Adrenal gland (tissue), 12 donors: ENCODE results near the gene ZFP36L1. TPM values are rescaled to one million over a fixed set of nuclear protein-coding genes. Genes with fewer than 3 reads are reported as not detected.

Experiments
- DNase-seq, 7 donors: peaks; one replicate each; pipeline ENCODE4 v3.0.0-alpha.2; 2019 to 2020
- H3K27ac ChIP-seq, 5 donors: fragments of 200-600 bp; sonication (generic) in 4 of 5; 1 replicate in 3 of 5; 2 replicates in 2 of 5; pipeline versions ENCODE4 v1.5.1 to v1.8.0; 2016 to 2020; ENCODE audit warnings: mild to moderate bottlenecking in 1 of 5
- H3K27me3 ChIP-seq: fragments of 200-600 bp; 2 replicates; pipeline ENCODE4 v1.8.0; 2021
- H3K36me3 ChIP-seq, 2 donors: fragments of 200-600 bp; replicated peaks in 1 of 2; 1 replicate in 1 of 2; 2 replicates in 1 of 2; pipeline versions ENCODE4 v1.5.1 to v1.8.0; 2018 to 2022
- H3K4me1 ChIP-seq, 2 donors: fragments of 200-600 bp; replicated peaks in 1 of 2; 1 replicate in 1 of 2; 2 replicates in 1 of 2; pipeline versions ENCODE4 v1.5.1 to v1.8.0; 2018 to 2021
- H3K4me3 ChIP-seq, 4 donors: fragments of 200-600 bp; sonication (generic) in 3 of 4; one replicate each; pipeline ENCODE4 v1.5.1; 2016 to 2018
- H3K9me3 ChIP-seq, 3 donors: fragments of 200-600 bp; sonication (generic) in 1 of 3; replicated peaks in 1 of 3; 1 replicate in 2 of 3; 2 replicates in 1 of 3; pipeline versions ENCODE4 v1.5.1 to v1.8.0; 2016 to 2021
- CTCF ChIP-seq, 6 experiments: fragments of 450-650 bp in 4 of 6; fragments of 200-600 bp in 2 of 6; sonication (generic) in 1 of 6; IDR thresholded peaks; 1 replicate in 5 of 6; 2 replicates in 1 of 6; pipeline versions ENCODE4 v1.5.1 to v1.8.0; 2016 to 2021; ENCODE audit warnings: antibody characterized with exemption in 6 of 6, mild to moderate bottlenecking in 2 of 6, moderate library complexity in 1 of 6
- POLR2A ChIP-seq, 2 donors: fragments of 450-650 bp; IDR thresholded peaks; one replicate each; pipeline ENCODE4 v1.6.1; 2017; ENCODE audit warnings: antibody characterized with exemption in 2 of 2, mild to moderate bottlenecking in 2 of 2, moderate library complexity in 1 of 2
- WGBS, 4 donors: extraction: QIAGEN DNeasy Blood & Tissue Kit in 2 of 4; methylation state at CpG; one replicate each; pipeline versions ENCODE4 v1.1.5 to v1.1.7; 2013 to 2017; 5-methylcytosine and 5-hydroxymethylcytosine counted together
- intact Hi-C, 2 donors: fragments of 100-400 bp; cut with DNase I; formaldehyde crosslinking; loops; one replicate each; pipeline versions ENCODE4 v1.14.1 to v1.15.0; 2022 to 2023
- polyA plus RNA-seq, 3 donors: library from polyadenylated mRNA; stranded (reverse); fragments of 200-250 nt in 2 of 3; fragments of 350-450 nt in 1 of 3; fragmentation: Illumina TruSeq in 1 of 3; extraction: RNeasy Lipid Tissue Mini Kit (QIAGEN cat#74804) in 1 of 3; gene quantifications; one replicate each; pipeline ENCODE4 v1.2.3, GENCODE V29; 2013 to 2014
- total RNA-seq, 9 donors: library from RNA; depleted of rRNA in 4 of 9; stranded (reverse); fragments of >200 nt in 4 of 9; fragments of 120-200 nt in 1 of 9; fragmentation: NEBNext Ultra II Directional in 1 of 9; extraction: Animal tissue kit (Norgen Biotek cat#: 25700) in 1 of 9; gene quantifications; one replicate each; pipeline versions ENCODE4 v1.1.0 to v1.2.4, GENCODE V29; 2013 to 2023
- donor health status: healthy with polysubstance abuse.
- donor health status: Bipolar disorder and iron deficiency.
- donor health status: DM: yes; HTN: yes; CAD: no.
- donor health status: DM: no; HTN: no; CAD: no.
- donor health status: DM: no; HTN: no; CAD: no.
- donor health status: DM: yes; HTN: yes; CAD: no.

ZFP36L1 gene
- total and polyA plus RNA-seq, 12 donors, result 25.5 to 332 (median 133) TPM

GRCh38 chr14:68840454-68840853, 47.6 kb upstream of the ZFP36L1 start:
- TF ChIP-seq POLR2A (IDR thresholded peaks at IDR 0.05), result no peak
- TF ChIP-seq CTCF (IDR thresholded peaks at IDR 0.05), result no peak
- intact Hi-C loops, result loop anchor here in 1 of 2 donors (10.0 kb wide), 1 partner anchor 1006 kb away; no protein-coding TSS in a partner anchor
- no peak overlapping the region for H3K27ac ChIP-seq

GRCh38 chr14:68836082-68836481, 43.2 kb upstream of the ZFP36L1 start:
- Histone ChIP-seq H3K4me3 (no peak overlapping the region), H3K4me1 (no peaks in the 10 kb centered on the region), H3K27me3 (no peaks in the 10 kb centered on the region), H3K36me3 (no peaks in the 10 kb centered on the region), H3K9me3 (peaks cover 0 to 7% (median 0%) of the 10 kb centered on the region in 3 donors), H3K27ac (no peak overlapping the region)
- WGBS, 4 donors, result 33 to 89% (median 86%) methylated on average over 1 of the region's 1 CpG
- intact Hi-C loops, result no loop called here
- TF ChIP-seq POLR2A (IDR thresholded peaks at IDR 0.05) (no peak), CTCF (IDR thresholded peaks at IDR 0.05) (no peak)
- DNase-seq, result no peak

More at GRCh38 chr14:68840454-68840853, 47.6 kb upstream of the ZFP36L1 start:
- no peaks in the 10 kb centered on the region for H3K36me3 ChIP-seq
- H3K9me3 ChIP-seq, result peaks cover 0 to 7% (median 0%) of the 10 kb centered on the region in 3 donors
- DNase-seq, result no peak
- H3K27me3 ChIP-seq, result no peaks in the 10 kb centered on the region
- H3K4me1 ChIP-seq, result no peaks in the 10 kb centered on the region
- no peak overlapping the region for H3K4me3 ChIP-seq
- WGBS, 4 donors, result 84 to 91% (median 87%) methylated on average over 2 of the region's 2 CpGs

- no peak for TF ChIP-seq CTCF (IDR thresholded peaks at IDR 0.05)
- TF ChIP-seq POLR2A (IDR thresholded peaks at IDR 0.05), result no peak
- no peaks in the 10 kb centered on the region for H3K4me1 ChIP-seq
- DNase-seq, result no peak
- intact Hi-C loops, result no loop called here
- no peaks in the 10 kb centered on the region for H3K36me3 ChIP-seq
- H3K27me3 ChIP-seq, result no peaks in the 10 kb centered on the region
- 58 to 72% (median 63%) methylated on average over 6 of the region's 6 CpGs for WGBS, 4 donors
- no peak overlapping the region for H3K4me3 ChIP-seq
- no peak overlapping the region for H3K27ac ChIP-seq
- peaks cover 0 to 7% (median 0%) of the 10 kb centered on the region in 3 donors for H3K9me3 ChIP-seq
These were observed 41.9 kb upstream of the ZFP36L1 start for GRCh38 chr14:68834816-68835215.

GRCh38 chr14:68828698-68829097, 35.8 kb upstream of the ZFP36L1 start:
- H3K9me3 ChIP-seq, result no peaks in the 10 kb centered on the region
- intact Hi-C loops, result loop anchor here in 1 of 2 donors (10.0 kb wide), 1 partner anchor 944 kb away; no protein-coding TSS in a partner anchor
- no peak overlapping the region for H3K4me3 ChIP-seq
- no peaks in the 10 kb centered on the region for H3K27me3 ChIP-seq
- no peak for DNase-seq
- peaks cover 0 to 5% of the 10 kb centered on the region in 2 donors for H3K4me1 ChIP-seq
- no peak overlapping the region for H3K27ac ChIP-seq
- TF ChIP-seq POLR2A (IDR thresholded peaks at IDR 0.05) (no peak), CTCF (IDR thresholded peaks at IDR 0.05) (no peak)
- no peaks in the 10 kb centered on the region for H3K36me3 ChIP-seq
